HepG2 (cell line): ENCODE data around the gene ZNF605. TPM values are rescaled to one million over a fixed set of nuclear protein-coding genes. Genes with fewer than 3 reads are reported as not detected.

ENCODE experiments used
- CBFB ChIP-seq: sonication (generic); formaldehyde crosslinking; IDR thresholded peaks from 2 replicates; pipeline ENCODE4 v1.4.0; 2020; ENCODE audit warnings: missing genetic modification reagents
- CHD2 ChIP-seq: IDR thresholded peaks from 2 replicates; pipeline ENCODE4 v1.6.1; 2011; ENCODE audit warnings: low read depth, low read length, improper control_type of control experiment
- GATAD1 ChIP-seq: IDR thresholded peaks from 2 replicates; pipeline ENCODE4 v1.6.1; 2016; ENCODE audit warnings: missing genetic modification reagents, missing compliant biosample characterization
- HMG20A ChIP-seq: IDR thresholded peaks from 2 replicates; pipeline ENCODE4 v1.6.1; 2016; ENCODE audit warnings: borderline replicate concordance
- IRF9 ChIP-seq: sonication (generic); formaldehyde crosslinking; IDR thresholded peaks from 2 replicates; pipeline ENCODE4 v1.8.0; 2022; ENCODE audit warnings: missing genetic modification reagents, mild to moderate bottlenecking, borderline replicate concordance
- PHB2 ChIP-seq: fragments of 450-650 bp; IDR thresholded peaks from 2 replicates; pipeline ENCODE4 v1.6.1; 2018; ENCODE audit not compliant: partially characterized antibody
- SRY ChIP-seq: sonication (generic); formaldehyde crosslinking; IDR thresholded peaks from 2 replicates; pipeline ENCODE4 v1.8.0; 2022; ENCODE audit warnings: mild to moderate bottlenecking, missing genetic modification reagents
- TEAD3 ChIP-seq: optimal IDR thresholded peaks from 2 replicates; pipeline ENCODE3; 2016; ENCODE audit warnings: borderline replicate concordance
- TRIM22 ChIP-seq: fragments of 450-650 bp; IDR thresholded peaks from 2 replicates; pipeline ENCODE4 v1.6.1; 2017
- TSC22D2 ChIP-seq: sonication (generic); formaldehyde crosslinking; IDR thresholded peaks from 2 replicates; pipeline ENCODE4 v1.5.1; 2020; ENCODE audit warnings: missing genetic modification reagents, mild to moderate bottlenecking, borderline replicate concordance
- ZC3H13 ChIP-seq: sonication (generic); formaldehyde crosslinking; IDR thresholded peaks from 2 replicates; pipeline ENCODE4 v1.8.1; 2023; ENCODE audit warnings: mild to moderate bottlenecking, missing genetic modification reagents, moderate library complexity
- ZFP91 ChIP-seq: sonication (generic); formaldehyde crosslinking; IDR thresholded peaks from 2 replicates; pipeline ENCODE4 v1.9.0; 2022; ENCODE audit warnings: missing genetic modification reagents, mild to moderate bottlenecking, borderline replicate concordance
- ZFYVE20 ChIP-seq: sonication (generic); formaldehyde crosslinking; IDR thresholded peaks from 2 replicates; pipeline ENCODE4 v1.8.0; 2023; ENCODE audit warnings: low read depth, mild to moderate bottlenecking, moderate library complexity, missing genetic modification reagents, borderline replicate concordance
- ZNF160 ChIP-seq: sonication (generic); formaldehyde crosslinking; IDR thresholded peaks from 2 replicates; pipeline ENCODE4 v1.8.0; 2022; ENCODE audit warnings: mild to moderate bottlenecking, inconsistent platforms, missing genetic modification reagents
- ZNF441 ChIP-seq: sonication (generic); formaldehyde crosslinking; IDR thresholded peaks from 2 replicates; pipeline ENCODE4 v1.7.0; 2021; ENCODE audit warnings: missing genetic modification reagents, borderline replicate concordance
- ZNF484 ChIP-seq: sonication (generic); formaldehyde crosslinking; IDR thresholded peaks from 2 replicates; pipeline ENCODE4 v1.5.1; 2020; ENCODE audit warnings: mild to moderate bottlenecking, low read depth, missing genetic modification reagents, borderline replicate concordance
- ZNF646 ChIP-seq: sonication (generic); formaldehyde crosslinking; IDR thresholded peaks from 2 replicates; pipeline ENCODE4 v1.9.0; 2021; ENCODE audit warnings: mild to moderate bottlenecking, missing genetic modification reagents
- ZNF780A ChIP-seq: sonication (generic); formaldehyde crosslinking; IDR thresholded peaks from 2 replicates; pipeline ENCODE4 v1.8.0; 2022; ENCODE audit warnings: mild to moderate bottlenecking, missing genetic modification reagents, moderate library complexity
- ZNF841 ChIP-seq: sonication (generic); formaldehyde crosslinking; IDR thresholded peaks from 2 replicates; pipeline ENCODE4 v1.8.1; 2023; ENCODE audit warnings: missing genetic modification reagents, borderline replicate concordance
- polyA plus RNA-seq, 8 experiments: library from polyadenylated mRNA; depleted of rRNA in 3 of 8; stranded (reverse) in 7 of 8; unstranded in 1 of 8; fragments of >200 nt; fragmentation: Illumina TruSeq in 4 of 8; extraction: Trizol in 4 of 8; gene quantifications; 2 replicates each; pipeline versions ENCODE4 v1.2.1 to v1.2.3, GENCODE V29; 2011 to 2016; ENCODE audit warnings: low read depth in 4 of 8, missing spikeins in 1 of 8, mixed read lengths in 1 of 8; ENCODE audit not compliant: insufficient read depth in 1 of 8
- total RNA-seq, 5 experiments: library from RNA; depleted of rRNA; stranded (reverse); fragments of >200 nt; fragmentation: Illumina TruSeq; extraction: Trizol; gene quantifications; 2 replicates each; pipeline ENCODE4 v1.2.3, GENCODE V29; 2016; ENCODE audit warnings: low read depth in 1 of 5

The ZNF605 gene
- total and polyA plus RNA-seq, 2 of the 13 experiments (the other 11 are each of a cell fraction or from before 2014, with no cell fraction given) = 6.7 to 6.8 TPM

- TF ChIP-seq TRIM22 = no peak
- no peak for TF ChIP-seq IRF9 (CRISPR knock-in tag)
- TF ChIP-seq PHB2 = no peak
- TF ChIP-seq ZNF484 (CRISPR knock-in tag) = 0 out of 2 replicates have a peak, but pooled peaks have one; percentile 46
- no peak for TF ChIP-seq CBFB (CRISPR knock-in tag)
- no peak for TF ChIP-seq ZC3H13 (CRISPR knock-in tag)
- TF ChIP-seq ZNF841 = no peak
- no peak for TF ChIP-seq CHD2
- no peak for TF ChIP-seq ZNF160 (CRISPR knock-in tag)
- TF ChIP-seq TSC22D2 (CRISPR knock-in tag) = no peak
- TF ChIP-seq ZFYVE20 (CRISPR knock-in tag) = no peak
- TF ChIP-seq GATAD1 (CRISPR knock-in tag) = no peak; the same call in 1 of the 2 replicates
- TF ChIP-seq ZNF441 (CRISPR knock-in tag) = no peak
- no peak for TF ChIP-seq ZNF780A (CRISPR knock-in tag)
- no peak for TF ChIP-seq TEAD3 (CRISPR knock-in tag)
- TF ChIP-seq ZNF646 (CRISPR knock-in tag) = no peak
- no peak for TF ChIP-seq HMG20A (CRISPR knock-in tag)
- TF ChIP-seq SRY (CRISPR knock-in tag) = no peak
- TF ChIP-seq ZFP91 (CRISPR knock-in tag) = peak; percentile 31; the same call in 1 of the 2 replicates
Measured at GRCh38 chr12:132955094-132956010, 754 bp downstream of the ZNF605 start (continued).
